ENCODE measurements around the gene PRKCB.

DNA sequence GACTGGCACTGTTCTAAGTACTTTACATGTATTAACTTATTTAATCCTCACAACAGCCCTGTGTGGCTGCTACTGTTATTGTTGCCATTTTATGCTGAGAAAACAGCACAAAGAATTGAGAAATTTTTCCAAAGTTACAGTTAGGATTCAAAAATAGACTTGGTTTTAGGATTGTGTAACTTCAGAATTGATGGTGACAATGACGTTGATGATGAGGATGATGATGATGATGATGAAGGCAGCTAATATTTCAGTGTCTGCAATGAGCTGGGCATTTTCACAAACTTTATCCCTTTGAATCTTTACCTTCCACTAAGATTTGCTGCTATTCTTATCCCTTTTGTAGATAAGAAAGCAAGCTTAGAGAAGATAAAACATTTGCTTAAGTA is 22.1 kb downstream of the PRKCB start:
- TF ChIP-seq CTCF (tag by site-specific recombination; IDR thresholded peaks at IDR 0.05) = no peak
- TF ChIP-seq MZF1 (tag by site-specific recombination; IDR thresholded peaks at IDR 0.05; ENCODE audit: borderline replicate concordance) = no peak
- TF ChIP-seq TCF7L2 (IDR thresholded peaks at IDR 0.05; ENCODE audit: borderline replicate concordance, low read depth, low read length) = no peak
- TF ChIP-seq ZFHX2 (tag by site-specific recombination; conservative IDR thresholded peaks at IDR 0.05) = no peak
- TF ChIP-seq ZNF768 (tag by site-specific recombination; IDR thresholded peaks at IDR 0.05) = no peak
- no peak for TF ChIP-seq ZBTB8A (tag by site-specific recombination; IDR thresholded peaks at IDR 0.05)
- TF ChIP-seq YY1 (tag by site-specific recombination; IDR thresholded peaks at IDR 0.05) = no peak
- TF ChIP-seq ZEB2 (tag by site-specific recombination; IDR thresholded peaks at IDR 0.05) = no peak
- TF ChIP-seq, protein P1, sequence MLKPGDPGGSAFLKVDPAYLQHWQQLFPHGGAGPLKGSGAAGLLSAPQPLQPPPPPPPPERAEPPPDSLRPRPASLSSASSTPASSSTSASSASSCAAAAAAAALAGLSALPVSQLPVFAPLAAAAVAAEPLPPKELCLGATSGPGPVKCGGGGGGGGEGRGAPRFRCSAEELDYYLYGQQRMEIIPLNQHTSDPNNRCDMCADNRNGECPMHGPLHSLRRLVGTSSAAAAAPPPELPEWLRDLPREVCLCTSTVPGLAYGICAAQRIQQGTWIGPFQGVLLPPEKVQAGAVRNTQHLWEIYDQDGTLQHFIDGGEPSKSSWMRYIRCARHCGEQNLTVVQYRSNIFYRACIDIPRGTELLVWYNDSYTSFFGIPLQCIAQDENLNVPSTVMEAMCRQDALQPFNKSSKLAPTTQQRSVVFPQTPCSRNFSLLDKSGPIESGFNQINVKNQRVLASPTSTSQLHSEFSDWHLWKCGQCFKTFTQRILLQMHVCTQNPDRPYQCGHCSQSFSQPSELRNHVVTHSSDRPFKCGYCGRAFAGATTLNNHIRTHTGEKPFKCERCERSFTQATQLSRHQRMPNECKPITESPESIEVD (tag by site-specific recombination; IDR thresholded peaks at IDR 0.05) = no peak
- TF ChIP-seq HOXC10 (CRISPR knock-in tag; IDR thresholded peaks at IDR 0.05) = no peak
- TF ChIP-seq ZNF114 (tag by site-specific recombination; IDR thresholded peaks at IDR 0.05) = no peak
- TF ChIP-seq, protein P2, sequence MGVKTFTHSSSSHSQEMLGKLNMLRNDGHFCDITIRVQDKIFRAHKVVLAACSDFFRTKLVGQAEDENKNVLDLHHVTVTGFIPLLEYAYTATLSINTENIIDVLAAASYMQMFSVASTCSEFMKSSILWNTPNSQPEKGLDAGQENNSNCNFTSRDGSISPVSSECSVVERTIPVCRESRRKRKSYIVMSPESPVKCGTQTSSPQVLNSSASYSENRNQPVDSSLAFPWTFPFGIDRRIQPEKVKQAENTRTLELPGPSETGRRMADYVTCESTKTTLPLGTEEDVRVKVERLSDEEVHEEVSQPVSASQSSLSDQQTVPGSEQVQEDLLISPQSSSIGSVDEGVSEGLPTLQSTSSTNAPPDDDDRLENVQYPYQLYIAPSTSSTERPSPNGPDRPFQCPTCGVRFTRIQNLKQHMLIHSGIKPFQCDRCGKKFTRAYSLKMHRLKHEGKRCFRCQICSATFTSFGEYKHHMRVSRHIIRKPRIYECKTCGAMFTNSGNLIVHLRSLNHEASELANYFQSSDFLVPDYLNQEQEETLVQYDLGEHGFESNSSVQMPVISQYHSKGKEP (tag by site-specific recombination; IDR thresholded peaks at IDR 0.05) = no peak
- TF ChIP-seq, protein P3, sequence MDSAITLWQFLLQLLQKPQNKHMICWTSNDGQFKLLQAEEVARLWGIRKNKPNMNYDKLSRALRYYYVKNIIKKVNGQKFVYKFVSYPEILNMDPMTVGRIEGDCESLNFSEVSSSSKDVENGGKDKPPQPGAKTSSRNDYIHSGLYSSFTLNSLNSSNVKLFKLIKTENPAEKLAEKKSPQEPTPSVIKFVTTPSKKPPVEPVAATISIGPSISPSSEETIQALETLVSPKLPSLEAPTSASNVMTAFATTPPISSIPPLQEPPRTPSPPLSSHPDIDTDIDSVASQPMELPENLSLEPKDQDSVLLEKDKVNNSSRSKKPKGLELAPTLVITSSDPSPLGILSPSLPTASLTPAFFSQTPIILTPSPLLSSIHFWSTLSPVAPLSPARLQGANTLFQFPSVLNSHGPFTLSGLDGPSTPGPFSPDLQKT (IDR thresholded peaks at IDR 0.05; ENCODE audit: borderline replicate concordance, low read depth, low read length) = no peak
- no peak for TF ChIP-seq AEBP2 (tag by site-specific recombination; IDR thresholded peaks at IDR 0.05; ENCODE audit: borderline replicate concordance)

Data from HEK293 (cell line).